HG02588 (cell line): ENCODE results near the gene FNDC3B.
"Not testable (repeated sequence)": the region's sequence is repeated elsewhere in the genome, so short reads cannot be mapped to it uniquely, and the experiment has no call there.

ENCODE experiments used
- ATAC-seq: cut with Tn5 transposase; IDR thresholded peaks from one replicate; pipeline ENCODE4 v1.9.1; 2021; ENCODE audit warnings: mild to moderate bottlenecking, moderate library complexity; ENCODE audit not compliant: unreplicated experiment

Gene FNDC3B

DNA sequence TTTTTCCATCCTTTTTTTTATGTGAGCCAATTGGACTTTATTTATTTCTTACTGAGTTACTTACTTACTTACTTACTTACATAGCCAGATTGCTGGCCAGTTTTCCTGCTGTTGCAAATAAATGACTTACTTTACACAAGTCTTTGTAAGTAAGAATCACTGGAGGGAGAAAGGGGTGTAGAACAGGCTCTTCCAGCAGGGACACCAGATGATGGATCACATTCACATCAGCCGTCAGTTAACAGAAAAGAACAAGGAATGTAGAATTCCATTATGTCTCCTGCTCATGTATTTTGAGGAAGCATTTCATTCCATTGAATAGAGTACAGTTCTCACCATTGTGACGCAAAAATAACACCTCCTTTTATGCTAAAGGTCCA lies 188.6 kb downstream of the FNDC3B start:
- no peak for ATAC-seq

DNA sequence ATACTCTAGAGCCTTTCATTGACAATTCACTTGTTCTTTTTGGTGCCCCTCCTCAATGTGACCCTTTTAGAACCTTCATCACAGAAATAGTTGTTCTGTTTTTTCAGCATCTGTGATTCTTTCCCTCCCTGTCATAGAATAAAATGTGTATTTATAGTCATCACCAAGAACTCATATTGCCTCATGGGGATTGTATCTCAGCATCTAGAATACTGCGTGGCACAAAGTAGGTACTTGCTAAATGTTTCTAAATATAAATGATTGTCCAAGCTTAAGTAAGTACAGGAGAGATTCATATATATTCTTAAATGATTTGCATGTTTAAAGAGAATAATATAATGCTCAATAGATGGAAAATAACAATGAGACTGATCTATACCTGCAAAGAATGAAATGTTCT lies 190.1 kb downstream of the FNDC3B start:
- ATAC-seq = no peak

DNA sequence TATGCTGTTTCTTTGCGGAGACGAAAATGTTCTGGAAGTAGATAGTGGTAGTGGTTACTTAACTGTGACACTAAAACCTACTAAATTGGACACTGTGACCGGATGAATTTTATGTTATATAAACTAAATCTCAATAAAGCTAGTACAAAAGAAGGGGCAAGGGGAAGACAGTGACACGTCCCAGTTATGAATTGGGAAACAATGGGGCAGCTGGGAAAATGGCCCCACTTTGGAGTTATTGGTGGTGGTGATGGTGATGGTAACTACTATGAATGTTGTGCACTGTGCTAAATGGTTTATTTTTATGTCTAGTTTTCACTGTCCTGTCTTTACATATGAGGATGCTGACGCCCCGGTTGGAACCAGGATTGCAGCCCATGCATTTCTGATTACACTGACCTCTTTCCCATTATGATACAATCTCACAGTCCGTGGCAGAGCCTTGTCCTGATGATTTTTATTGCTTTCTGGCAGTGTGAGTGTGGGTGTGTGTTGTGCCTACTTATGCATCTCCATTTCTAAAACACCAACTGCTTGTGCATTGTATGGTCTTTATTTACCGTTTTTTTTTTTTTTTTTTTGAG lies 192.0 kb downstream of the FNDC3B start:
- ATAC-seq = no peak

DNA sequence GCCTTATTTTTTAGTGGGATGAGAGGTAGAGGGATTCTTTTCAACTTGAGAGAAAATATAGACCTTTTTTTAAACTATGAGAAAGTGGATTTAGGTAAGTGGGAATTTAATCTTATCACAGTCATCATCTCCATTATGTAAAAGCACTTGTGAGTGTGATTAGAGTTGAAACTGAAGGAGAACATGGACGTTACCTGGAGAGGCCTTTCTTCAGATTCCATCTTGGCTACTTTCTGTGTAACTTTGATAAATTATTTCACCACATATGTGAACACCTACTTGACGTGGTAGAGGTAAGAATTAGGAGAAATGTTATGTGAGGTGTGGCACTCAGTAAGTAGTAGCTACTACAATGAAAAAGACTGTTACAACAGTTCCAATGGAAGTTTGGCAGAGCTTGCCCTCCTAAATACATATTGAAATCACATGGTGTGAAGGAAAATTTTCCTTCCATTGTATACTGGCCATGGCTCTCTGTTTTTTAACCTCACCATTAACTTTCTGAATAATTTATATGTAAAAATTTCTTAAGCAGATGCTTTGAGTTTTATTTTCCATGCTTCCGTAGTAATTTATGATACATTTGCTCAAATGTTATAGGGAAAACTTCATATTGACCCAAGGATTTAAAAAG lies 193.3 kb downstream of the FNDC3B start:
- ATAC-seq = no peak

DNA sequence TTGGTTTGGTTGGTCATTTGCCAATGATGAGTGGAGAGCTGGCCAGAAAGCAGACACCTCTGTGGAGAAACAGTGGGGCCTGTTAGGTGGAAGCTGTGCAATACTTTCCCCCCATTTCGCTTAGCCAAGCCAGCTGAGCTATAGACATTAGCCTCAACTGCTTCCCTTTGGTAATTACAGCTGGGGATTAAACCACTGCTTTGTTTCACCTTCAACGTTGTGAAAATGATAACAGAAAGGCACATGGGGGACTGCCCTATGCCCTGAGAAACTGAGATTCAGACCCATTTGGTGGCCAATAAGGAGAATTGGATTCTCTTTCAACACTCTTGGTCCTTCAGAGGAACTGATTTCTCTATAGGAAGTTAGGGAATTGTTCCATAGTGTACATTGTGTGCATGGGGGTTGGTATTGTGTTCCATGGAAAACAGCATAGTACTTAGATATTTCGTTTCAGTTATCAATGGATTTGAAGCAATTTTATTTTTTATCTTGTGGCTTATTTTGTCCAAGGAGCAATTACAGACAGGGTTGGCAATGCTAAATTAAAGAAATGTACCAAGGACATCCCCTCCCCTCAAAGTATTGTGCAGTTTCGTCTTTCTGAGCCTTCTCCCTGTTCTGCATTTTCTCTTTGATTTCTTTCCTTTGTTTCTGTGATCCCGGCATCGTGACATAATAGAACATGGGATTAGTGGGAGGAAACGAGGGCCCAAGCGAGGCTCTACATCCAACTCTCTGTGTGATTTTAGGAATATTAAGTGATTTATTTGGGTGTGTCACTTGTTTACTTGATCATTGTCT lies 194.3 kb downstream of the FNDC3B start:
- no peak for ATAC-seq

DNA sequence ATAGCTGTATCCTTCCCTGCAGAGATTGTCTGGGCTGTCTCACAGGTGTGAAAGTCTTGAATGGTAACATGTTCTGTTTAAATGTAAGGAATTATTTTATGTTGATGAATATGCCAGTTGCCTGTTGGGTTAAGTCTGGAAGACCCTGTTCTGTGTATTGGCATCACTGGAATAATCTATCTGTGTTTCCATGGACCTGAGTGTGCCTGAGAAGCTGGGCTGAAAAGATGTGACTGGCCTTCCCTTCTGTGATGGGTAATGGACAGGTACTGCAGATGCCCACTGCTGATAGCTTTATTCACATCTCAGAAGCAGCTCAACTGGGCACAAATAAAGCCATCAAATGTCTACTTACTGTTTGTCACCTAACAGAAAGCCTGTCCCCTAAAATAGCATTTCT lies 196.3 kb downstream of the FNDC3B start:
- ATAC-seq = no peak

DNA sequence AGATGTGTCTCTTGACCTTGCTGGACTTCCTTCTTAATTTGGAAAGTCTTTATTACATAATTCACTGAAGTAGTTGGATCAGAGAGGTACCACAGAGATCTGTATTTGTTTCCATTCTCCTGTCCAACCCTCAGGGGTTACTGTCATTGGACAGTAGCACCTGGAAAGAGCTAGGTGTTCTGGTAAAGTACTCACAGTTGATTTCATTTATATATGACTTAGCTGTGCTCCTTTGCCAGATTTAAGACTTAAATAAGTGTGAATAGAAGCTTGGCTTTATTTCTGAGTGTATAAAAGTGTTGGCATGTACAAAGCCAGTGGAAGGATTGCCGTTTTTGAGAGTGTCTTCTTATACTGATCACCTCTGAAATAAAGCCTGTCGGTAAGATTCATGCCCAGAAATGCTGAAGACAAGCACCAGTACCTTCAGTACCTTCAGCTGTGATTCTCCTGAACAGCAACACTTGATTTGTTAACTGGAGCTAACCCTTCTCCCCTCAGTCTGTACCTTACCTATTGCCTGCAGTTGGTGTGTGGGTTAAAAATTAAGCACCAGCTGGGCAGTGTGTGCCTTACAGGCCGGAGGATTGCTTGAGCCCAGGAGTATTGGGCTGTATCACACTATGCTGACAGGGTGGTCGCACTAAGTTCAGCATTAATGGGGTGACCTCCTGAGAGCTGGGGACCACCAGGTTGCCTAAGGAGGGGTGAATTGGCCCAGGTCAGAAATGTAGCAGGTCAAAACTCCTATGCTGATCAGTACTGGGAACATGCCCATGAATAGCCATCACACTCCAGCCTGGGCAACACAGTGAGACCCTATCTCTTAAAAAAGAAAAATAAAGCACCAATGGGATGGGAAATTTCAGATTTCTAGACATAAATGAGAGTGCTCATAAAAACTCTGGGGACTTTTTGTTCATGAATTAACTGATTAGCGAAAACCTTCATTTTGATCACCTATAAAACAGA lies 197.7 kb downstream of the FNDC3B start:
- no peak for ATAC-seq

DNA sequence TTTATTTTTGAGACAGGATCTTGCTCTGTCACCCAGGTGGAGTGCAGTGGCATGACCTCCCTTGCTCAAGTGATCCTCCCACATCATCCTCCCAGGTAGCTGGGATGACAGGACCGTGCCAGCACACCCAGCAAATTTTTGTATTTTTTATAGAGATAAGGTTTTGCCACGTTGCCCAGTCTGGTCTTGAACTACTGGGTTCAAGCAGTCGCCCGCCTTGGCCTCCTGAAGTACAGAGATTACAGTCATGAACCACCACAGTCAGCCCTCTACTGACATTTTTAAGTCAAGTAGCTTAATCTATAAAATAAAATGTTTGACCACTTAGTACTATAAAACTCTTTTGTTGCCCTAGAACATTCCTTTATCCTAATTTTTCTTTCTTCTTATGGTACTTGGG lies 198.8 kb downstream of the FNDC3B start:
- no peak for ATAC-seq

DNA sequence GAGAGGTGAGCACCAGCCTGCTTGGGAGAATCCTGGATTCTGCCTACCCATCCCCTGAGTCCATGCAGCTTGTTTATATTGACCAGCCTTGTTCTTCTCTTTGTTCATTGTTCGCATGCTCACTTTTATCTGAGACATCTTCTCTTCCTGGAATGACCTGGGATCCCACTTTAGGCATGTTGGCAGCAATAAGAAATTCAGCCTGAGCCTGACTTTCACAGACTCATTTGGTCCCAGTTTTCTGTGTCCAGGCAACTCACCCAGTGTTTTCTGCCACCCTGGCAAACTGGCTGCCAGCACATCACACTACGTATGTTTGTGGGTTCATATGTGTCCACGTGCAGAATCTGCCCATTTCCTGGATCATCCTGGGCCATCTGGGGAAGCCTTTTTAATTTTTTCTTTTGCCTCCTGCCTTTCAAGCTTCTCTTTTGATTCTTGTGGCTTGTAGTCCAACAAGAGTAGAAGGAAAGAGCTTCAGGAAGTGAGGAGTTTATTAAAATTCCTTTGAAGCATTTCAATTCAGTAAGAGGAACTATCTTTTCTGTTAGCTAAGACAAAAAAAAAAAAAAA lies 199.9 kb downstream of the FNDC3B start:
- ATAC-seq = no peak

DNA sequence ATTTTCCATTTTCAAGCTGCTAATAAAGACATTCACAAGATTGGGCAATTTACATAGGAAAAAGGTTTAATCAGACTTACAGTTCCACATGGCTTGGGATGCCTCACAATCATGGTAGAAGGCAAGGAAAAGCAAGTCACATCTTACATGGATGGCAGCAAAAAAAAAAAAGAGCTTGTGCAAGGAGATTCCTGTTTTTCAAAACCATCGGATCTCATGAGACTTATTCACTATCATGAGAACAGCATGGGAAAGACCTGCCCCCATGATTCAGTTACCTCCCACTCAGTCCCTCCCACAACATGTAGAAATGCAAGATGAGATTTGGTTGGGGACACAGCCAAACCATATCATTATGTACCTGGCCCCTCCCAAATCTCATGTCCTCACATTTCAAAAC lies 202.0 kb downstream of the FNDC3B start:
- ATAC-seq = no peak

DNA sequence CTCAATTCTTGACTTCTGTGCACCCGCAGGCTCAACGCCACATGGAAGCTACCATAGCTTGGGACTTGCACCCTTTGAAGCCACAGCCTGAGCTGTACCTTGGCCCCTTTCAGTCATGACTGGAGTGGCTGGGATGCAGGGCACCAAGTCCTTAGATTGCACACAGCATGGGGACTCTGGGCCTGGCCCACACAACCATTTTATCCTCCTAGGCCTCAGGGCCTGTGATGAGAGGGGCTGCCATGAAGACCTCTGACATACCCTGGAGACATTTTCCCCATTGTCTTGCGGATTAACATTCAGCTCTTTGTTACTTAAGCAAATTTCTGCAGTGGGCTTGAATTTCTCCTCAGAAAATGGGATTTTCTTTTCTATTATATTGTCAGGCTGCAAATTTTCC lies 203.1 kb downstream of the FNDC3B start:
- ATAC-seq = not testable (repeated sequence)

DNA sequence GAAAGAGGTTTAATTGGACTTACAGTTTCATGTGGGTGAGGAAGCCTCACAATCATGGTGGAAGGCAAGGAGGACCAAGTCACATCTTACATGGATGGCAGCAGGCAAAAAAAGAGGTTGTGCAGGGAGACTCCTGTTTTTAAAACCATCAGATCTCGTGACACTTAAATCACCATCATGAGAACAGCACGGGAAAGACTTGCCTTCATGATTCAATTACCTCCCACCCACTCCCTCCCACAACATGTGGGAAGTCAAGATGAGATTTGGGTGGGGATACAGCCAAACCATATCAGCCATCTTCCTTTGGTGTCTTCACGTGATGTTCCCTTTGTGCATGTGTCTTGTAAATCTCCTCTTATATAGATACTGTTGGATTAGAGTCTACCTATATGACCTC lies 204.0 kb downstream of the FNDC3B start:
- not testable (repeated sequence) for ATAC-seq

DNA sequence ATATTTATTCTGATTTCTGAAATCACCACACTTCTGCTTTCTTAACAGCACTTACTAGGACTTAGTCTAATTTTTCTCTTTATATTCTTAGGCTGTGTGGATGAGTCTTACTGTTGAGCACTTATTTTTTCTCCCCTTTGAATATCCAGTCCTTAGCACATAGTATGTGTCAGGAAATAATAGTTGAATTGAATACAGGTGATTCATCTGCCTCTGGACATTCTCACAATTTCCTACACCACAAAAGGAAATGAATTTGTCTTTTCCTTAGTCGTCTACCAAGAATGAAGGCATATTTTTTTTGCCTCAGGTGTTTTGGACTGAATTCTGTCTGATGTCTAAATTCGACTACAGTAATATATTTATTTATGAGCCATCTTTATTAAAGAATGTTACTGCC lies 204.6 kb downstream of the FNDC3B start:
- ATAC-seq = no peak

DNA sequence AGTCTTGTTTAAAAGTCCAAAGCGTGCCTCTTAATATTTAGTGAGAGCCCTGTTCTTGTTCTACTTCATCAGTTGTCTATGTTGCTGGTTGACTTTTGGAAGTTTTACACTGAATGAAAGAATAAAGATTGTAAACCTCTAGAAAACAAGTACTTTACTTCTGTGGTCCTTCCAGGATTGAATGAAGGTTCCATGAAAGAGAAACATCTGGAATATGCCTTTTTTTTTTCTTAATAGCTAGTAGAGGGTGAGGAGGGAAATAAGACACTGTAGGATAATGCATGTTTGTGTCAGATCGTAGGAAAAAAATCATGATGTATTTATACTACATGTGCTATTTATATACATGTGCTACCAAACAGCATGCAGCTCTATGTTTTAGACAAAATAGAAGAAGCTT lies 205.9 kb downstream of the FNDC3B start:
- ATAC-seq = no peak

DNA sequence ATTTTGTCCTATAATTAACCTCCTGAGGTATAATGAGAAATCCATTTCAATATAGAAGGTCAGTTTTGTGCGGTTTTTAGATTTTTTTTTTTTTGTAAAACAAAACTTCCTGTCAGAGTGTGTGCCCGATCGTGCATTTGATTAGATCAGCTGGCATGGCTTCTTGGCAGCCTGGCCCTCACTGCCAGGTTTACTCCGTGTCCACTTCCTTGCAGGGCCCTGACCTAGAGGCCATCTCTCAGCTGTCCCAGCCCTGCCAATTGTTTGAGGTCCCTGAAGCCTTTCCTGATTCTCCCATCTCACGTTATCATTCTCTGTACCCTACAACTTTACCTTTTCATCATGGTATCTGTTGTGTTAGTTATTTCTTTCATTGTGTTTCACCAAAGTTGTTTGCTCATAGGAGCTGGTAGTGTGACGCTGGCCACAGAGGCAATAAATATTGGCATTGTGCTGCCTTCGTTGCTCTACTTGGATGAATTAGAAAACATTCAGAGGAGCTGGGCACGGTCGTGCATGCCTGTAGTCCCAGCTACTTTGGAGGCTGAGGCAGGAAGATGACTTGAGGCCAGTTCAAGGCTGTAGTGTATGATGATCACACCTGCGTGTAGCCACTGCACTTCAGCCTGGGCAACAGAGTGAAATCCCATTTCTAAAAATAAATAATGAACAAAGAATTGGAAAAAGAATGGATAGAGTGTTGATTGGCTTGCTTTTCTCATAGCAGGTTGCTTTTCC lies 206.9 kb downstream of the FNDC3B start:
- ATAC-seq = no peak

DNA sequence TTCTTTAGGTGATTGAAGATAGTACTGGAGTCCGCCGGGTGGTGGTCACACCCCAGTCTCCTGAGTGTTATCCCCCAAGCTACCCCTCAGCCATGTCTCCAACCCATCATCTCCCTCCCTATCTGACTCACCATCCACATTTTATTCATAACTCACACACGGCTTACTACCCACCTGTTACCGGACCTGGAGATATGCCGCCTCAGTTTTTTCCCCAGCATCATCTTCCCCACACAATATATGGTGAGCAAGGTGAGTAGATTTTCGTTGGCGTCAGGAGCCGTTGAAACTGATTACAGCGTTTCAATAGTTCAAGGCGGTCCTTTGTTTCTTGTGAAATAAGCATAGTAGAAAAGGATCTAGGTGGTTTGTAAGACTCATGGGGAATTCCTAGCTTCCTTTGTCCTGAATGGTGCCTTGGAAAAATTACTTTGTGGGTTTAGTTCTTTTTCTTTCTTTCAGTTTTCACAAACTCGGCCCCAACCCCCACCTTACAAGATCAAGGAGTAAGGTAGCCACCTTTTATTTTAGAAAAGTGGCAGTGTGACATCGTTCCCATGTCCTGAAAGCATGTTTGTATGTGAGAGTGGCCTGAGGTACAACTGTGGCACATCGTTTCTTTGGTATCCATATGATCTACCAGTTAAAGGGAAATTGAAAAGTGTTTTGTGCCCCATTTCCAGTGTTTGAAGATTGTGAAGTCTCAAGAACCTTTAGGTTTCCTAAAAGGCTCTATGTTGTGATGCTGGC lies 208.3 kb downstream of the FNDC3B start:
- ATAC-seq = no peak

DNA sequence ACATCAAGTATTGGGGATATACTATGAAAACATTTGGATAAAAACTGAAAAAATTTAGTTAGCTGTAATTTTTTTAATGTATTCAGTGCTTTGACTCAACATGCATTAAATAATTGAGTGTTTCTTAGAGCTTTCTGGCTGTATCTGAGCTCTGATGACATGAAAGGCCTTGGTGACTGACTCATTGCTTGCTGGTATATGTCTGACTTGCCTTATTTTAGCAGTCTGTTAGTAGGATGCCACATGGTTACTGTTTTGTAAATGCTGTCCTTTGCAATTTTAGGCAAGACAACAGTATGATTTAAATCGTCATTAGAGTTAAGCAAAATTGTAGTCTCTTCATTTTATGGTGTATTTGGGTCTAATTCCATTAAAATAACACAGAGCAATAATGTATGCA lies 209.7 kb downstream of the FNDC3B start:
- no peak for ATAC-seq

DNA sequence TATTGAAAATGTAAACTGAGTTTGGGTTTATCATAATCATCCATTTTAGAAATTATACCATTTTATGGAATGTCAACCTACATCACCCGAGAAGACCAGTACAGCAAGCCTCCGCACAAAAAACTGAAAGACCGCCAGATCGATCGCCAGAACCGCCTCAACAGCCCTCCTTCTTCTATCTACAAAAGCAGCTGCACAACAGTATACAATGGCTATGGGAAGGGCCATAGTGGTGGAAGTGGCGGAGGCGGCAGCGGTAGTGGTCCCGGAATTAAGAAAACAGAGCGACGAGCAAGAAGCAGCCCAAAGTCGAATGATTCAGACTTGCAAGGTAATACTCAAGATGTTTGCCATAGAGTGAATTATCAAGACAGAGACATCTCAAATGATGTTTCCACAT lies 211.8 kb downstream of the FNDC3B start:
- ATAC-seq = no peak

DNA sequence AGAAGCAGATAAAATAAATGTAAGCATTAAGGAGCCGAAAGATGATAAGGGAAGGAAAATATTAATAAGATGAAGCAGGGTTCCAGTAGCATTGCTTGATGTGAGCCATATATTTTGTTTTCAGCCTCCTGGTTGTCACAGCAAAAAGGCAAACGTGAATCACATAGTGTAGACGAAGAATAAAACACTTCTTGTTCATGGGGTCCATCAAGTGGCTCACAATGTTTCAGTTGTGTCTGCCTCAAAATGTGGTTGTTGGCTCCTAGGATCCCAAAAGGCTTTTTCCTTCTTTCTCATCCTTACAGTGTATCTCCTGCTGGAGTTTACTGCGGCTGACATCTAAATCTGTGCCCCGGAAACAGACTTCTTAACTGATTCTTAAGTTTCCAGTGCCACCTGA lies 213.8 kb downstream of the FNDC3B start:
- ATAC-seq = no peak
